ENCODE measurements around the gene ZNF497. TPM values are rescaled to one million over a fixed set of nuclear protein-coding genes. Genes with fewer than 3 reads are reported as not detected.
"Not testable (repeated sequence)": the region's sequence is repeated elsewhere in the genome, so short reads cannot be mapped to it uniquely, and the experiment has no call there.

ZNF497 gene
- polyA plus RNA-seq (ENCODE audit: insufficient read length in 3 of 3): 1 to 10 TPM; 3.3 to 3.9 (median 3.5) TPM

- DNase-seq (ENCODE audit: low read depth in 3 of 3, low spot score in 2 of 3): peak; percentile 86 to 89 (median 89)
Observed at GRCh38 chr19:58362272-58362994, at the start of gene ZNF497. Gene ZNF497 (minus strand): TSS chr19:58362751. CDS start chr19:58357635, 5,116 bp downstream.

- DNase-seq (ENCODE audit: low read depth in 3 of 3, low spot score in 2 of 3): no peak
Observed at GRCh38 chr19:58409010-58409790, 46.6 kb upstream of the ZNF497 start.

DNA sequence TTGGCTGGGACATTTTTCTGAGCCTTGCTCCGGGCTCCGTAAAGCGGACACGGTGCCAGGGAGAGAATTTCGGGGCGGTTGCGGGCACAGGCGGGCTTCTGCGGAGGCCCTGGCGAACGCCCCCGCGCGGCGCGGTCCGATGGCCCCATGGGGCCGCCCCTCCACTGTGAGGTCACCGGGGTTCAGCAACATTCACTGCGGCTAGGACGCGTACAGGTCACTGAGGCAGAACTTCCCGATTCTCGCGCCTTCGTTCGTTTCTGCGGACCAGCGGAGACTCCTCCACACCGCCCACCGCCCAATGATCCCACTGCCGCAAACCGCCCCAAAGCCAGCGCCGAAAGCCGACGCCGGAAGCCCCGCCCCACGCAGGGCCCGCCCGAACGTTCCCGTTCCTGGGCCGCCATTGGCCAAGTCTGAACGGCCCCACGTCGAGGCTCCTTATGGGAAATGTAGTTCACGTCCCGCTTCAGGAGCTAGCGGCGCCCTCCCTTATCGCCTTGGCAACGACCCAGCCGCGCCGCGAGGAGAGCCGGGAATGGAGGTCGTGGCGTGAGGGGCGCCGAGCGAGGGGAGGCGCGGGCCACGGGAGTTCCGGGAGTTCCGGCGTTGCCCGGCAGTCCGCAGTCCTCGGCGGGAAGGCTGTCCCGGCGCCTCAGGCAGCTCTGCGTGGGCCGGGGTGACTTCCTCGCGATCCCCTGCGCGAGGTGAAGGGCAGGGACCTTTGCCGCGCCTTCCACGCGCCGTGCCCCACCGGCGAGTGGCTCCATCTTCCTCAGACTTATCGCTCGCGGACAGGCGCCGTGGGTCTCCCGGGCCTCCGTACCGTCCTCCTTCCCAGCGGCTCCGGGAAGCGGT, 45.8 kb upstream of the ZNF497 start, which contains the start of gene ZNF584:
Gene ZNF584, plus strand, starts transcription at position 498 of the 858 bp plus-strand sequence. CDS start 499 bp downstream, outside the sequence.
- DNase-seq (ENCODE audit: low read depth in 3 of 3, low spot score in 2 of 3): peak; percentile 78 to 96 (median 90)

DNA sequence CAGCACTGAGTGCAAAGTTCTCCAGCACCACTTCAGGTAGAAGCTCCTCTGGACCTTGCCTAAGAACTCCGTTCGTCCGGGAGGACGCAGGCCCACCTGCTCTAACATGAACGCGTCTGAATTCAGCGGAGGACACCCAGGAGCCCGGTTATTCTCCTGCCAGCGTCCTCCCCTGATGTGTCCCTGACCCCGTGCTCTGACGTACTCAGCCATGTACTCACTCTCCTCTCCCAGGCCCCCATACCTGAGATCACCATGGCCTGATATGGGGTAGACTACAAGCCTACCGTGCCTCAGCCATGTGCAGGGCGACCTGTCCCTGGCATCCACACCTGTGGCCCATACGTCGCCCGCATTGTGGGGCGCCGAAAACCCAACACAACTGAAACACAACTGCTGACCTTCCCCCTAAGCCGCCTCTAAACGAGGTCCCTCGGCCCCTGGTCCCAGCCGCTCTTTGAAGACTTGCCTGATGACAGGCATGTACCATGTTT, 45.2 kb upstream of the ZNF497 start:
- DNase-seq (ENCODE audit: low read depth in 3 of 3, low spot score in 2 of 3): no peak

- no peak for DNase-seq (ENCODE audit: low read depth in 3 of 3, low spot score in 2 of 3)
Observed at GRCh38 chr19:58406818-58407657, 44.5 kb upstream of the ZNF497 start.

DNA sequence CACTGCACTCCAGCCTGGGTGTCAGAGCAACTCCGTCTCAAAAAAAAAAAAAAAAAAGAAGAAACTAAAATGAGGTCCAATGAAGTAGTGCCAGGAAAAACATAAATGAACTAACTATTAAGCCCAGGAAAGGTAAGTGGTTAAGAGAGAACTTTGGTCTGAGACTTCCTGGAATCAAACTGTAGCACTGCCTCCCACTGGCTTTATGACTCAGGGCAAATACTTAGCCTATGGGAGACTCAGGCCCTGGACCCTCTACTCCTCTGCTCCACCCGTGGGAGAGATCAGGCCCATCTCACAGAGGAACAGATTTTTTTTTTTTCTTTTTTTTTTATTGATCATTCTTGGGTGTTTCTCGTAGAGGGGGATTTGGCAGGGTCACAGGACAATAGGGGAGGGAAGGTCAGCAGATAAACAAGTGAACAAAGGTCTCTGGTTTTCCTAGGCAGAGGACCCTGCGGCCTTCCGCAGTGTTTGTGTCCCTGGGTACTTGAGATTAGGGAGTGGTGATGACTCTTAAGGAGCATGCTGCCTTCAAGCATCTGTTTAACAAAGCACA, 41.4 kb upstream of the ZNF497 start:
- not testable (repeated sequence) for DNase-seq (ENCODE audit: low read depth in 3 of 3, low spot score in 2 of 3)

DNA sequence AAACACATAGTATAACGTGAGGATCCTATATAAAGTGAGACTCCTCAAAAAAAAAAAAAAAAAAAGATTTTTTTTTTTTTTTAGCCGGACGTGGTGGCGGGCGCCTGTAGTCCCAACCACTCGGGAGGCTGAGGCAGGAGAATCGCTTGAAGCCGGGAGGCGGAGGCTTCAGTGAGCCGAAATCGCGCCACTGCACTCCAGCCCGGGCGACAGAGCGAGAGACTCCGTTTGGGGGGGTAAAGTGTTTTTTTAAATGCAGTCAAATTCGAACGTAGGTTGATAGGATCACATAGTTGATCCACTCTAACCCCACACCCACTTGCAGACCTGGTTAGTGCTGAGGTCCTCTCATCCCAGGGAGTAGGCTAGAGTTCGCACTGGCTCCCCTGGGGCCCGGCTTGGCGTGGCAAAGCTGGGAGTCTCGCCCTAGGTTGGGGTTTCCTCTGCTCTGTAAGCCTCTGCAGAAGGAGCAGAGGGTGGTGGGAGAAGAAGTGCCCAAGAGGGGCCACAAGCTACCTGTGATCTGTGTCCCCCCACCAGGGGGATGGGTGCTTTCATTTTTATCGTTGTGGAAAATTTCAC, 39.4 kb upstream of the ZNF497 start:
- DNase-seq (ENCODE audit: low read depth in 3 of 3, low spot score in 2 of 3): no peak

DNA sequence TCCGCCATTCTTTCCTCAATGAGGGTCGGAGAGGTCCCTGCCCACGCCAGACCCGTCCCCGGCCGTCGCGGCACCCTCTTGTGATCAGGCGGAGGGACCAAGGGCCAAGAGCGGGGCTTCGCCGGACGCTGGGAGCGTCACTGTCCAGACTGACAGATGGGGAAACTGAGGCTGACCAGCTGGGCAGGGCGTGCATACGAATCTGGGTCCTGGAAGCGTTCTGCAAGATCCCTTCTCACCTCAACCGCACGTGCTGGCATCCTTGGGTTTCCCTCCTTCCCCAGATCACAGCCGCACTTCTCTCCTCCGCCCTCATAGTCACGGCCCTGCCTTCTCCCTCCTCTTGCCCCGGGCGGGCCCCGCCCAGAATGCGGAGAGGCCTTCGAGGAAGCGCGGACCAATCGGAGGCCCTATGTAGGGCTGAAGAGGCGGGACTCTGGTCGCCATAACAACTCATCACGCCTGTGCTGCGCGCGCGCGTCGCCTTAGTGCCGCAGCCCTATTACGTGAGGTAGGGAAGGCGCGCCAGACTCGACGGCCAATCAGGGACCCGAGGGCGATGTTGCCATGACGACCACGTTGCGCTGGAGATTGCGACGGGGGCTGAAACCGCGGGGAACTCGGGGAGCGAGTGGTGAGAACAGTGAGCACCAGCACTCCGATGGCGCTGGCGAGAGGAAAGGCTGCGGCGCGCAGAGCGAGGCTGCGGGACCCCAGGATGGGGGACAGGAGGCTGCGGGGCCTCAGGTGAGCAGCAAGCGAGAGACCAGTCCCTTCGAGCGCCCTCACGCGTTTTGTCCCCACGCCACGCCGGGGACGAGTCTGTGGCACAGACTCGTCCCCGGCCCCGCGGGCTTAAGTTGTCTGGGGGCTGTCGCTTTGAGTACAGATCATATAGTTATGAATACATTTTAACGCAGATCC, 38.6 kb upstream of the ZNF497 start:
- DNase-seq (ENCODE audit: low read depth in 3 of 3, low spot score in 2 of 3): peak; percentile 97 to 98 (median 98)

- DNase-seq (ENCODE audit: low read depth in 3 of 3, low spot score in 2 of 3): no peak
Observed at GRCh38 chr19:58400316-58400915, 37.9 kb upstream of the ZNF497 start.

DNA sequence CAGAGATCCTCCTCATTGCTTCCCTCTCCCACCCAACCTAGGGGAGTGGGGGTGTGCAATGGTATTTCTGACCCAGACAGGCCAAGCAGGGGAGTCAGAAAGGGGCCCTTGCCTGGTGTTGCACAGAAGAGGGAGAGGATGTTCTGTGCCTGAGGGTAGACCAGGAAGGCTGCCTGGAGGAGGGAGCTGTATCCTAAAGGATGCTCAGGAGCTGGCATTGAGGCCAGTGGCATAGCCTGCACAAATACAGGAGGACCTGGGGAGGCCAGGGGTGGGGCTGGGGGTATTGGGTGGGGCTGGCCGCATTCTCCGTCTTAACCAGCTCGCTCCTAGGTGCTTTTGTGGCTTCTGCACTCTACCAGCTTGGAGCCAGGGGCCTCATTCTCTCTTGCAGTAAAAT, 37.4 kb upstream of the ZNF497 start:
- DNase-seq (ENCODE audit: low read depth in 3 of 3, low spot score in 2 of 3): no peak

GRCh38 chr19:58398545-58398944, 36.0 kb upstream of the ZNF497 start:
- no peak for DNase-seq (ENCODE audit: low read depth in 3 of 3, low spot score in 2 of 3)

- DNase-seq (ENCODE audit: low read depth in 3 of 3, low spot score in 2 of 3): no peak
Observed at GRCh38 chr19:58398087-58398486, 35.5 kb upstream of the ZNF497 start.

- DNase-seq (ENCODE audit: low read depth in 3 of 3, low spot score in 2 of 3): no peak
Observed at GRCh38 chr19:58397533-58398037, 35.0 kb upstream of the ZNF497 start.

- no peak for DNase-seq (ENCODE audit: low read depth in 3 of 3, low spot score in 2 of 3)
Observed at GRCh38 chr19:58396691-58397532, 34.4 kb upstream of the ZNF497 start.

- no peak for DNase-seq (ENCODE audit: low read depth in 3 of 3, low spot score in 2 of 3)
Observed at GRCh38 chr19:58395979-58396627, 33.6 kb upstream of the ZNF497 start.

All from right renal cortex interstitium (tissue), 3 donors.